ENCODE measurements around the gene RBPJL. TPM values are rescaled to one million over a fixed set of nuclear protein-coding genes. Genes with fewer than 3 reads are reported as not detected.

Gene RBPJL
- total and polyA plus RNA-seq, 2 of the 13 experiments (the other 11 are each of a cell fraction or from before 2014, with no cell fraction given): not detected

GRCh38 chr20:45315672-45316071, 9.0 kb downstream of the RBPJL start (continued):
- TF ChIP-seq STAT5B (CRISPR knock-in tag; IDR thresholded peaks at IDR 0.05): no peak

- Histone ChIP-seq H3K9me3 (ENCODE audit: low read length) (no peaks in the 10 kb centered on the region), H3K36me3 (replicated peaks in 1 of 2; ENCODE audit: control insufficient read depth in 1 of 2, insufficient read depth in 2 of 2, low read length in 2 of 2) (no peaks in the 10 kb centered on the region), H3K9ac (ENCODE audit: insufficient read depth, low read depth, low read length) (no peak overlapping the region), H3K4me3 (replicated peaks in 1 of 3; ENCODE audit: insufficient read depth in 1 of 3, low read depth in 2 of 3, low read length in 3 of 3) (no peak overlapping the region), H3K4me2 (ENCODE audit: low read depth, low read length) (no peak overlapping the region), H3K4me1 (ENCODE audit: insufficient read depth, low read length) (peaks cover 7% of the 10 kb centered on the region), H2AFZ (ENCODE audit: low read length) (no peak overlapping the region), H3K79me2 (ENCODE audit: insufficient read depth, low read length) (no peaks in the 10 kb centered on the region), H3K27ac (ENCODE audit: extremely low read length, insufficient read depth, low read length) (no peak overlapping the region), H4K20me1 (ENCODE audit: insufficient read depth, low read length) (no peaks in the 10 kb centered on the region), H3K27me3 (ENCODE audit: control insufficient read depth in 1 of 2, insufficient read depth in 2 of 2, low read length in 2 of 2) (peaks cover 5 to 44% of the 10 kb centered on the region in 2 experiments; a peak in 4 of 5 replicates)
- CTCF ChIA-PET (ENCODE audit: low intra/inter-chr PET ratio, low total read pairs): interaction anchor here (1.7 kb wide), 1 partner anchor 120 kb away, joined by 3 read pairs; no protein-coding TSS in a partner anchor
- intact Hi-C loops (cut with micrococcal nuclease; ENCODE audit: unreplicated experiment): no loop called here
- ATAC-seq (no peak), DNase-seq (ENCODE audit: low spot score) (no peak), FAIRE-seq (no peak)
- no TSS peak for BruUV-seq (replicated peaks)
- TF ChIP-seq SALL2 (CRISPR knock-in tag; IDR thresholded peaks at IDR 0.05) (no peak), THAP8 (CRISPR knock-in tag; IDR thresholded peaks at IDR 0.05; ENCODE audit: borderline replicate concordance) (no peak), FOSL1 (CRISPR knock-in tag; IDR thresholded peaks at IDR 0.05; ENCODE audit: borderline replicate concordance) (no peak), ZNF543 (CRISPR knock-in tag; IDR thresholded peaks at IDR 0.05) (no peak), ZNF678 (CRISPR knock-in tag; IDR thresholded peaks at IDR 0.05) (no peak), EED (CRISPR knock-in tag; IDR thresholded peaks at IDR 0.05) (0 out of 2 replicates have a peak, but pooled peaks have one; percentile 30), YY1 (IDR thresholded peaks at IDR 0.05; ENCODE audit: insufficient read depth, insufficient replicate concordance, low read depth, low read length) (no peak), TBX2 (CRISPR knock-in tag; IDR thresholded peaks at IDR 0.05; ENCODE audit: borderline replicate concordance) (no peak), FOXA1 (IDR thresholded peaks at IDR 0.05) (no peak), FOXA1 (CRISPR knock-in tag; IDR thresholded peaks at IDR 0.05) (no peak), GATAD1 (CRISPR knock-in tag; IDR thresholded peaks at IDR 0.05) (no peak), HNRNPLL (IDR thresholded peaks at IDR 0.05; ENCODE audit: low read depth, low read length, poor library complexity, severe bottlenecking) (peak; percentile 20), NBN (conservative IDR thresholded peaks at IDR 0.05) (no peak), ASH2L (IDR thresholded peaks at IDR 0.05; ENCODE audit: insufficient read length, low read depth, low read length) (no peak), ZSCAN12 (CRISPR knock-in tag; IDR thresholded peaks at IDR 0.05) (no peak), ZZZ3 (CRISPR knock-in tag; IDR thresholded peaks at IDR 0.05; ENCODE audit: borderline replicate concordance) (no peak), ZMYM2 (CRISPR knock-in tag; IDR thresholded peaks at IDR 0.05) (no peak)
- TF ChIP-seq, protein P1, sequence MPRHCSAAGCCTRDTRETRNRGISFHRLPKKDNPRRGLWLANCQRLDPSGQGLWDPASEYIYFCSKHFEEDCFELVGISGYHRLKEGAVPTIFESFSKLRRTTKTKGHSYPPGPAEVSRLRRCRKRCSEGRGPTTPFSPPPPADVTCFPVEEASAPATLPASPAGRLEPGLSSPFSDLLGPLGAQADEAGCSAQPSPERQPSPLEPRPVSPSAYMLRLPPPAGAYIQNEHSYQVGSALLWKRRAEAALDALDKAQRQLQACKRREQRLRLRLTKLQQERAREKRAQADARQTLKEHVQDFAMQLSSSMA (CRISPR knock-in tag; IDR thresholded peaks at IDR 0.05): no peak
- in situ Hi-C loops (cut with HindIII; ENCODE audit: extremely low pct_ligation_motif_present, low pct_unique_long_range_greater_than_20kb): loop anchor here (5.0 kb wide), 1 partner anchor 456 kb away; no protein-coding TSS in a partner anchor
- POLR2A ChIA-PET: no interaction called here
- WGBS (ENCODE audit: low lambda C conversion rate): 57% methylated on average over 50 of the region's 71 CpGs
Observed at GRCh38 chr20:45316150-45317080, 9.8 kb downstream of the RBPJL start.

Data from HepG2 (cell line).